GM08714 (cell line): ENCODE results near the gene S100A2.

ENCODE experiments used
- H3K4me3 ChIP-seq: fragments of 200-500 bp; sonication (Bioruptor generic); 2 replicates; pipeline ENCODE4 v1.5.1; 2014; ENCODE audit warnings: mild to moderate bottlenecking, low read length, inconsistent platforms
- ZNF274 ChIP-seq: IDR thresholded peaks from 2 replicates; pipeline ENCODE4 v1.6.1; 2012; ENCODE audit warnings: mild to moderate bottlenecking, low read depth, low read length

Gene S100A2

GRCh38 chr1:153546796-153547559 is 18.7 kb downstream of the S100A2 start:
- no peak for TF ChIP-seq ZNF274
- H3K4me3 ChIP-seq: no peak overlapping the region

GRCh38 chr1:153546371-153546770 is 19.3 kb downstream of the S100A2 start:
- no peak overlapping the region for H3K4me3 ChIP-seq
- TF ChIP-seq ZNF274: no peak

- no peak within 1 kb of the TSS; the same call in 1 of the 2 replicates for H3K4me3 ChIP-seq
- no peak for TF ChIP-seq ZNF274
Observed at GRCh38 chr1:153545067-153546055, 20.3 kb downstream of the S100A2 start, which contains the start of gene S100A4. Gene S100A4, minus strand, starts transcription at chr1:153545806. Its CDS starts 1,012 bp downstream, at chr1:153544794.

GRCh38 chr1:153544453-153545066 is 21.1 kb downstream of the S100A2 start:
- H3K4me3 ChIP-seq: no peak overlapping the region
- TF ChIP-seq ZNF274: no peak

GRCh38 chr1:153543736-153544135 is 21.9 kb downstream of the S100A2 start:
- no peak overlapping the region for H3K4me3 ChIP-seq

GRCh38 chr1:153542956-153543711 is 22.5 kb downstream of the S100A2 start:
- TF ChIP-seq ZNF274: no peak

More at GRCh38 chr1:153543736-153544135, 21.9 kb downstream of the S100A2 start:
- TF ChIP-seq ZNF274: no peak

GRCh38 chr1:153541641-153542590 is 23.7 kb downstream of the S100A2 start:
- no peak for TF ChIP-seq ZNF274
- H3K4me3 ChIP-seq: no peak overlapping the region

More at GRCh38 chr1:153542956-153543711, 22.5 kb downstream of the S100A2 start:
- no peak overlapping the region for H3K4me3 ChIP-seq

GRCh38 chr1:153540394-153541361 is 25.0 kb downstream of the S100A2 start, which contains the start of gene S100A5:
Gene S100A5, minus strand, starts transcription at chr1:153540934. Its CDS starts 743 bp downstream, at chr1:153540191.
- no peak for TF ChIP-seq ZNF274
- H3K4me3 ChIP-seq: no peak within 1 kb of the TSS

GRCh38 chr1:153539395-153540093 is 26.1 kb downstream of the S100A2 start:
- TF ChIP-seq ZNF274: no peak
- H3K4me3 ChIP-seq: no peak overlapping the region

GRCh38 chr1:153538315-153538821 is 27.3 kb downstream of the S100A2 start:
- no peak for TF ChIP-seq ZNF274
- H3K4me3 ChIP-seq: no peak overlapping the region
